Measurements from ENCODE around the gene RAB11B. TPM values are rescaled to one million over a fixed set of nuclear protein-coding genes. Genes with fewer than 3 reads are reported as not detected.

Gene RAB11B
- total RNA-seq, 2 experiments from 2014 or later = 66.8 to 71.5 TPM

GRCh38 chr19:8397271-8397670, 7.1 kb downstream of the RAB11B start:
- peaks cover 48% of the 10 kb centered on the region for H3K36me3 Mint-ChIP-seq (ENCODE audit: low read depth)
- no peaks in the 10 kb centered on the region for H3K9me3 Mint-ChIP-seq
- no peak overlapping the region for H3K4me3 Mint-ChIP-seq
- Histone ChIP-seq H3K9me3 (ENCODE audit: control insufficient read depth in 1 of 2, insufficient read depth in 1 of 2, low read length in 2 of 2) (no peaks in the 10 kb centered on the region), H3K27me3 (ENCODE audit: control insufficient read depth in 1 of 2, insufficient read depth in 2 of 2, low read length in 2 of 2) (no peaks in the 10 kb centered on the region), H3K27ac (ENCODE audit: low read depth in 1 of 2, low read length in 2 of 2) (no peak overlapping the region), H3K4me3 (ENCODE audit: low read length) (no peak overlapping the region), H3K4me1 (ENCODE audit: insufficient read depth, low read length) (peaks cover 25% of the 10 kb centered on the region), H3K36me3 (ENCODE audit: insufficient read depth, low read length) (peaks cover 23% of the 10 kb centered on the region)
- H3K27me3 Mint-ChIP-seq = no peaks in the 10 kb centered on the region
- intact Hi-C loops (cut with DNase I, micrococcal nuclease) = loop anchor here in 1 of 2 experiments (10.0 kb wide), 1 partner anchor 452 kb away; the partner anchor contains the start of gene TIMM44
- ATAC-seq (ENCODE audit: poor library complexity) (no peak), DNase-seq (no peak)
- no peak for TF ChIP-seq CTCF (IDR thresholded peaks at IDR 0.05)
- ChIA-PET CTCF (no interaction called here), POLR2A (no interaction called here)
- H3K4me1 Mint-ChIP-seq (ENCODE audit: low read depth) = peaks cover 21% of the 10 kb centered on the region
- H3K27ac Mint-ChIP-seq = peak overlapping the region; percentile 74

GRCh38 chr19:8397746-8398310, 7.7 kb downstream of the RAB11B start:
- no peak for TF ChIP-seq CTCF (IDR thresholded peaks at IDR 0.05)
- POLR2A ChIA-PET = no interaction called here
- Mint-ChIP-seq H3K4me3 (no peak overlapping the region), H3K36me3 (ENCODE audit: low read depth) (peaks cover 50% of the 10 kb centered on the region), H3K9me3 (no peaks in the 10 kb centered on the region), H3K27ac (no peak overlapping the region), H3K4me1 (ENCODE audit: low read depth) (peaks cover 19% of the 10 kb centered on the region), H3K27me3 (no peaks in the 10 kb centered on the region)
- CTCF ChIA-PET = interaction anchor here (1.1 kb wide), 1 partner anchor 44 kb away, joined by 4 read pairs; no protein-coding TSS in a partner anchor
- Histone ChIP-seq H3K27ac (ENCODE audit: low read depth in 1 of 2, low read length in 2 of 2) (no peak overlapping the region), H3K4me3 (ENCODE audit: low read length) (no peak overlapping the region), H3K36me3 (ENCODE audit: insufficient read depth, low read length) (peaks cover 29% of the 10 kb centered on the region), H3K9me3 (ENCODE audit: control insufficient read depth in 1 of 2, insufficient read depth in 1 of 2, low read length in 2 of 2) (no peaks in the 10 kb centered on the region), H3K4me1 (ENCODE audit: insufficient read depth, low read length) (peaks cover 24% of the 10 kb centered on the region), H3K27me3 (ENCODE audit: control insufficient read depth in 1 of 2, insufficient read depth in 2 of 2, low read length in 2 of 2) (no peaks in the 10 kb centered on the region)
- no peak for ATAC-seq (ENCODE audit: poor library complexity)
- DNase-seq = no peak
- intact Hi-C loops (cut with DNase I, micrococcal nuclease) = loop anchor here in 1 of 2 experiments (10.0 kb wide), 1 partner anchor 453 kb away; the partner anchor contains the start of gene TIMM44

DNA sequence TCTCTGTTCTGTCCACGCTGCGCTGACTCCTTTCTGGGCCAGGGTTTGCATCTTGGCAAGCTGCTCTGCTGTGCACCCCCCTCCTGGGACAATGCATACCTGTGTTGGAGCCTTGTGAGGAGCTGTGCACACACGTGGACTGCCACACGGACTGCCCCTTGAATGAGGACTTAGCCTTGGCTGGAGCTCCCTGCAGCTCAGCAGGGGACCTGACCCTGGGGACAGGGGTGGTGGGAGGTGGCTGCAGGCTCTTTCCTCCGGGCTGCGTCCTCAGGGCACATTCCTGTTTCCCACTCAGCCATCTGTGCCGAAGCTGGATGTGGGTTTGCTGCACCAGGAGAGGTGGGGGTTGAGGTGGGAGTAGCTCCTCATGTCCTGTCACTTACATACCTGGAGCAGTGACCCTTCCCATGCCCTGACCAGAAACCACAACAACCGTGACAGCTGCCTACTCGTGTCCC, 8.2 kb downstream of the RAB11B start:
- H3K27me3 ChIP-seq (ENCODE audit: control insufficient read depth in 1 of 2, insufficient read depth in 2 of 2, low read length in 2 of 2) = no peaks in the 10 kb centered on the region
- peaks cover 48% of the 10 kb centered on the region for H3K36me3 Mint-ChIP-seq (ENCODE audit: low read depth)
- H3K4me1 Mint-ChIP-seq (ENCODE audit: low read depth) = peaks cover 15% of the 10 kb centered on the region
- peaks cover 24% of the 10 kb centered on the region for H3K4me1 ChIP-seq (ENCODE audit: insufficient read depth, low read length)
- H3K27ac Mint-ChIP-seq = no peak overlapping the region
- H3K4me3 Mint-ChIP-seq = no peak overlapping the region
- peaks cover 34% of the 10 kb centered on the region for H3K36me3 ChIP-seq (ENCODE audit: insufficient read depth, low read length)
- no peaks in the 10 kb centered on the region for H3K9me3 Mint-ChIP-seq
- no peak overlapping the region for H3K27ac ChIP-seq (ENCODE audit: low read depth in 1 of 2, low read length in 2 of 2)
- TF ChIP-seq CTCF (IDR thresholded peaks at IDR 0.05) = no peak
- H3K27me3 Mint-ChIP-seq = no peaks in the 10 kb centered on the region
- H3K4me3 ChIP-seq (ENCODE audit: low read length) = no peak overlapping the region
- ATAC-seq (ENCODE audit: poor library complexity) (no peak), DNase-seq (no peak)
- POLR2A ChIA-PET = no interaction called here
- no peaks in the 10 kb centered on the region for H3K9me3 ChIP-seq (ENCODE audit: control insufficient read depth in 1 of 2, insufficient read depth in 1 of 2, low read length in 2 of 2)
- intact Hi-C loops (cut with DNase I, micrococcal nuclease) = loop anchor here in 1 of 2 experiments (10.0 kb wide), 1 partner anchor 454 kb away; the partner anchor contains the start of gene TIMM44
- CTCF ChIA-PET = interaction anchor here (1.1 kb wide), 1 partner anchor 44 kb away, joined by 4 read pairs; no protein-coding TSS in a partner anchor

All from CD4-positive, alpha-beta T cell (primary cell).